Lung microvascular endothelial cell (primary cell): ENCODE results near the gene NPAS3. TPM values are rescaled to one million over a fixed set of nuclear protein-coding genes. Genes with fewer than 3 reads are reported as not detected.

Source experiments
- DNase-seq, 2 donors: peaks; one replicate each; pipeline versions ENCODE4 v3.0.0 to v3.0.0-alpha.2; 2010; ENCODE audit warnings: low read depth in 2 of 2
- total RNA-seq: library from RNA; depleted of rRNA; stranded (reverse); fragments of >200 nt; gene quantifications from 2 replicates; pipeline ENCODE4 v1.2.1, GENCODE V29; 2014

Gene NPAS3
- total RNA-seq, 1 donor from 2014 or later, result 0.20 TPM

DNA sequence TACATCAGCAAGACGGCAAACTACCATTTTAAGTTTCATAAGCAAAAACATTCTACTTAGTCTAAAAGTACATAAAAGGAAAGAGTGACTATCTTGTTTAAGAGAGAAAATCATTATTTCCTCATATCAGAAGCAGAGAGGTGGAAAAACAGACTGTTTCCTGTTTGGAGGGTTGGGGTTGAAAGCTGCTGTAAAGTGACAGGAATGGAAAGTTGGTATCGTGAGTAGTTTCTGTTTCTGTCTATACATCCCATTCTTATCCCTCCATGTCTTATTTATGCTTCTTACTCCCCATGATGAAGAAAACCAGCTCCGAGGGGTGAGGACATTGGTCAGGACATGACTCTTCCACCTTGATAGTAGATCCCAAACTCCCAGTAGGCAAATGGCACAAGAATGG is 795.7 kb downstream of the NPAS3 start:
- peak in 1 of 2 donors; percentile 88 for DNase-seq

DNA sequence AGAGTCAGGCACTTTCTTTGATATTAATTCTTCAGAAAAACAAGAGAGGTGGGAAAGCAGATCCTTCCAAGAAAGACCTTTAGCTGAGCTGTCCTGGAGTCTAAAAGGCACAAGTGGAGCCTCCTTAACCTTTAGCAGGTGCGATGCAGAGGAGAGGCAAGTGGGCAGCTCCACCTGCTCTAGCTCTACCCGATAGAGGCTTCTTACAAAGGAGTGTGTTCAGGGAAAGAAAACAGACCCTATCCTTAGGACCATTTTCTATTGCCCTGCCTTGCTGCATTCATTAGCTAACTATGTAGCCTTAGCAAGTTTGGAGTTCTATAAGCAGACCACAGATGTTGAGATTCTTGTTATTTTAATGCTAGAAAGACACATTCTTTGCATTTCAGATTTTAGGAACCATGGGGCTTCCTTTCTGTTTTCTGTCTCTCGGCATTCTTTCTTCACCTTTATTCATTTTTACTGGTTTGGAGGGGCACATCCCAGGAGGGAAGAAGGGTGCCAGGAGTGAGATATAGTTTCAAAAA is 797.7 kb downstream of the NPAS3 start:
- DNase-seq, result no peak

DNA sequence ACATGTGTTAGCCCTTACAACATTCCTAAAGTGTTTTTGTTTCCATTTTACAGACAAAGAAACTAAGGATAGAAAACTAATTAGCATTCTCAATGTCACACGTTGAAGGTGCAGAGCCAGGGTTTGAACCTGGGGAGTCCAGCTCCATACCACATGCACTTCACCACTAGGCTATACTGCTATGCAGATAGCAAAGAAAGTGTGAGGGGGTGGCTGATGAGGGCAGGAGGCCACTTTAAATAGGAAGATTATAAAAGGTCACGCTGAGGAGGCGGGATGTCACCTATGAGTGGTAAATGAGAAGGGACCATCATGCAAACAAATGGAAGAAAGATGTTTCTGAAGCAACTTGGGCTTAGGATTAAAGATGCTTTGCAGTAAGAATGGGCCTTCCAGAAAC is 798.3 kb downstream of the NPAS3 start:
- DNase-seq, result no peak

- peak in 1 of 2 donors; percentile 9 for DNase-seq
Observed at GRCh38 chr14:33737446-33737845, 798.8 kb downstream of the NPAS3 start.

GRCh38 chr14:33738029-33738428 is 799.4 kb downstream of the NPAS3 start:
- no peak for DNase-seq

- no peak for DNase-seq
Observed at GRCh38 chr14:33738491-33738890, 799.8 kb downstream of the NPAS3 start.

DNA sequence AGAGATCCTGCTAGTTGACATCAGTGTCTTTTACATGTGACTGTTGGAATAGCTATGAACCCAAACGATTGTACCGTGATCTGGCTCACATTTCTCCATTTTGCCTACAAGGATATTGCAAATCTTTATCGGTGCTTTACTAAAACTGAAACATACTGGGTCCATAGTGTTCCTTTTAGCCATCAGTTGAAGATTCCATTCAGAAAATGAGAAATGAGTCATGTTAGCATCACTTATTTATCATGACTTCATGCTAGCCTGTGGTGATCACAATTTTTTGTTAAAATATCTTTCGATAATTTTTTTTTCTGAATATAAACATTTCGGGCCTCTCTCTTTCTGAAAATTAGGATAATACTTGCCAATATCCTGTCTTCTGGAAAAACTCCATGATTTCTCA is 801.9 kb downstream of the NPAS3 start:
- no peak for DNase-seq

DNA sequence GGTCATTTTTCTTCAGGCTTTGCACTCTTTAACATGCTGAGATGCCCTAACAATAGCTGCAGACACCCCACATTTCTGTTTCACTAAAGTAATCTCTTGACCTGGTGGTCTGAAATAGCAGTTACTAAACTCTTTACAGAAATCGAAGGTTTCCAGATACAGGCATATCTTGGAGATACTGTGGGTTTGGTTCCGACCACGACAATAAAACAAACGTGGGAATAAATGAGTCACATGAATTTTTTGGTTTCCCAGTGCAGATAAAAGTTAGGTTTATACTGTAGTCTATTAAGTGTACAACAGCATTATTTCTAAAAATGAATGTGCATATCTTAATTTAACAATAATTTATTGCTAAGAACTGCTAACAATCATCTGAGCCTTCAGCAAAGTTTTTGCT is 803.5 kb downstream of the NPAS3 start:
- DNase-seq, result no peak

DNA sequence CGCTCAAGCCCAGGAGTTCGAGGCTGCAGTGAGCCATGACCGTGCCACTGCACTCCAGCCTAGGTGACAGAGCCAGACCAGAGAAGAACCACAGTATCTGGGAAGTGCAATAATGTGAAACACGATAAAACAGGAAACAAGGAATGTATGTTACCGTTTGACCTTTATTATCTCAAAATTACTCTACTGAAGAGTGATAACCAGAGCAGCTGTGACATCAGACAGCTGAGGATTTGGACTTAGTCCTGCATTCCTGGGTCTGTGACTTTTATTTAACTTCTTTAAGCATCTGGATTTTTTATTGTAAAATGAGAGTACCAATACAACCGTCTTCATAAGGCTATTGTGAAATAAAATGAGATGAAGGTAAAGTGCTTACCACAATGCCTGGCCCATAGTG is 806.5 kb downstream of the NPAS3 start:
- DNase-seq, result no peak

DNA sequence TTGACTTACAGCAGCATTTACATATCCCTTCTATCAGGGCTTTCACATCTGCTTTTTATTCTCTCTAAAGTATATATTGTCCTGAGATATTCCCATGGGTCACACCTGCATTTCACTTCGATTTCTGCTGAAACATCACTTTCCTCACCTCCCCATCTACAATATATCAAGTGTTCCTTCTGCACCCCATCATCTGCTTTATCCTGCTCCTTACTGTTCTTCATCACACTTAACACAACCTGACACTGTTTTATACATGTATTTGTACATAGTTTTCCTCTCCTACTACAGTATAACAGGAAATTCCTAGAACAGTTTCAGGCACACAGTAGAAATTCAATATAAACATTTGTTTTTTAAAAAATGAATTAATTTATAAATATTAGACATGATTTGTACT is 809.1 kb downstream of the NPAS3 start:
- DNase-seq, result no peak

DNA sequence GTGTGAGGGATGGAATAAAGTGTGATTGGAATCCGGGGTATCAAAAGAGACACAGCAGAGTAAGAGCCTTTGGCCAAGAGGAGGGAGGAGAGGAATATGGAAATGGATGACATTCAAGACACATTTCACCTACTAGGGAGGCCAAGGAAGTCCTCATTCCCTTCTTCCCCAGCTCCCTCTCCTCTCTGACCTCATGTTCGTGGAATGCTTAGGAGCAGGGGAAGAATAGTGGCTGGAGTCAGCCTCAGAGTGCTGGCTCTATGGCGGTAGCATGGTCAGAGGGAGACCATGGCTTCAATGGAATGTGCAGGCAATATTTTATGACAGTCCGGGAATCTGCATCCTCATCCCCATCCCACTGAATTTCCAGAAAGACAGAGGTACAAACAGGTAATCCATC is 815.6 kb downstream of the NPAS3 start:
- DNase-seq, result no peak

- DNase-seq, result no peak
Observed at GRCh38 chr14:33755358-33755757, 816.7 kb downstream of the NPAS3 start.

DNA sequence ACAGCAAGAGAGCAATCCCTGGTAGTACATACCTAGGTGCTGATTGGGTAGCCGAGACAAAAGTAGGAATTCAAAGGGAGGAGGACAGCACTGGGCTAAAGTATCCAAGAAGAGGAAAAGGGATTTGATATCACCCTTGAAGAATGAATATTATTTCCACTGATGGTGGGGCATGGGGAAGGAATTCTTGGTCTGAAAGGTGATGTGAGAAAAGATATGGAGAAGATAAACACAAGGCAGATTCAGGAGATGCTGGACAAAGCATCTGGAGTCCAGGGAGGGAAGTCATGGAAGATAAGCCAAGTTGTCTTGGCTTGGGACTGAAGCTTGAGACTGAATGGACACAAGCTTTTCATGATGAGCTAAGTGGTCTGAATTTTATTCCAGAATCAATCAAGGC is 818.2 kb downstream of the NPAS3 start:
- DNase-seq, result no peak

- no peak for DNase-seq
Observed at GRCh38 chr14:33758547-33758946, 819.9 kb downstream of the NPAS3 start.

DNA sequence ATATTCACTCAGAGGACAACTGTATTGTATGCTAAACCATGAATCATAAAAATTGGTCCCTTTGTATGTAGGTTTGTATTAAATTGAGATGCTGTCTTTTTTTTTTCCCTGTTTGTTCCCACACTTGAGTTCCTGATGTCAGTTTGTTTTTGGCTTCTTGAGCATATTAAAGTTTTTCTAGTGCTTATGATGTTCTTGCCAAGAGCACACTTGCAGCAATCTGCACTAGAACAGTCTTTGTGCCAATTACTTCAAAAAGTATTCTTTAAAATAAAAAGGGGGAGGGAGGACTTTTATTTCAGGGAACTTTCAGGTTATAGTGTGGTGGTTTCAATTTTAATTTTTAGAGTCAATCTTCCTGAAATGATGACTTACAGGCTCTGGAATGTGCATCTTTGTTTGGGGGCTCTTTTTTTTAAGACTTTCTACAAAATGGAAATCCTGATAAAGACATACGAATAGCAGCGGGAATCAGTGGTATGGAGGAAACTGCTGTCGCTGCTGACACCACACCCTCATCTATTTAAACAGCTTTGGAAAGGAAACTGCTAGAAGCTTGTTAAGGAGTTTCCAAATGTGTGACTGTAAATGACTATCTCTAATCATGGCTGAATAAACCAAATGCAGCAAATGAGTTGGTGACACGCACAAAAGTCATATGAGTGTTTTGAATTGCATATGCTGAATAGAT is 823.6 kb downstream of the NPAS3 start:
- DNase-seq, result peak; percentile 17 to 64

GRCh38 chr14:33764876-33765650 is 826.4 kb downstream of the NPAS3 start:
- DNase-seq, result peak in 1 of 2 donors; percentile 16

DNA sequence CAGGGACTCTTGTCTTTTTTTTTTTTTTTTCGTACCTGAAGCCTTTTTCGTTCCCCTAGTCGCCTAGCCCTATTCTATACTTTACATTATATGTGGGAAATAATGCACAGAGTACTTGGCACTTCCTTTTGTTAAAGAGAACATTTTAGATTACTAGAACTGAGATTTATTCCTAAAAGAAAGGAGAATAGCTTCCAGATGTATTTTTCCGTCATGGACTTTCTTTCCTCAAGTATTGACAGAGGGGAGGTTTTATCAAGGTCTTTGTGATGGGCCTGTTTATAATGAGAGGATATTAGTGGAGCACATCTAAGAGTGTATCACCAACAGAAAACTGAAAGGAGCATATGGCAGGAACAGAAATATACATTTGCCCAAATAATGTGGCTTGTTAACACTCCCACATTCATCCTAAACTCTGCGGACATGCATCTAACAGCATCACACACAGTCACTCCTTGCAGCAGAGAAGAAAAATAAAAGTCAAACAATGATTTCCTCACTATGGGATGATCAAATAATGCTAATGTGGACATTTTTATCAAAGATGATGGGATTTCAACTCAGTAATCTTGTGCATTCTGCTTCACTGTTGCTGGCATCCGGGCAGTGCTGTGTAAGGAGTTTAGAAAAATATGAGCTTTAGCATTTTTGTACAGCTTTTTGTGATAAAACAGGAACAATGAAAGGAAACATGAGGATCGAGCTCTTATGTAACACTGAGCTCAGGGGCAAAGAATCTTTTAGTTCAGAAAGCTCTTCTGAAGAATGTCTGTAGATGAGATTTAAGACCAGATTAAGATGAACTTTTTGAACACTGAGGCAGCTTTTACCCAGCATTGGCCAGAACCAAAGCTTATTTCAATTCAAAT is 829.1 kb downstream of the NPAS3 start:
- DNase-seq, result peak; percentile 15 to 56

- peak in 1 of 2 donors; percentile 9 for DNase-seq
Observed at GRCh38 chr14:33768458-33768830, 829.8 kb downstream of the NPAS3 start.

- no peak for DNase-seq
Observed at GRCh38 chr14:33773205-33774030, 834.7 kb downstream of the NPAS3 start.

DNA sequence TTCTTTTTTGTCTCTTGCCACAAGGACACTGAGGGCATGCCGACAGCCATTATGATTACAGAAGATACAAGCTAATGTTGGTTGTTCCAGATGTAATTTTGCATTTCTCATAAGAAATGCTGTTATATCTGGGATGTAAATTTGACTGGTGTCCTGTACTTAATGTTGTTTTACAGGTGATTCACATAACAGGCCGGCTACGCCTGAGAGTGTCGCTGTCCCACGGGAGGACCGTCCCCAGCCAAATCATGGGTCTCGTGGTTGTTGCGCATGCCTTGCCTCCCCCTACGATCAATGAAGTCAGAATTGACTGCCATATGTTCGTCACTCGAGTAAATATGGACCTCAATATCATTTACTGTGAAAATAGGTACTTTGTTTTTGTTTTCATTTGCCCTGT is 835.5 kb downstream of the NPAS3 start:
- DNase-seq, result no peak
